Measurements from ENCODE around the gene ITSN2. TPM values are rescaled to one million over a fixed set of nuclear protein-coding genes. Genes with fewer than 3 reads are reported as not detected.

The ITSN2 gene
- total RNA-seq, 1 experiment from 2014 or later, result 19.8 TPM

GRCh38 chr2:24269265-24269664 lies 91.1 kb downstream of the ITSN2 start (continued):
- TF ChIP-seq NR2C2 (CRISPR knock-in tag; IDR thresholded peaks at IDR 0.05), result no peak
- no peak for TF ChIP-seq FOXP1 (CRISPR knock-in tag; IDR thresholded peaks at IDR 0.05; ENCODE audit: borderline replicate concordance)
- TF ChIP-seq GABPB1 (CRISPR knock-in tag; IDR thresholded peaks at IDR 0.05), result no peak
- no peak for TF ChIP-seq JAZF1 (CRISPR knock-in tag; IDR thresholded peaks at IDR 0.05)

- DNase-seq (ENCODE audit: low spot score) (no peak), ATAC-seq (no peak)
- Mint-ChIP-seq H3K27me3 (ENCODE audit: low read depth) (no peaks in the 10 kb centered on the region), H3K4me1 (peaks cover 2% of the 10 kb centered on the region; the same call in 1 of the 2 replicates), H3K27ac (no peak overlapping the region), H3K9me3 (no peaks in the 10 kb centered on the region), H3K36me3 (no peaks in the 10 kb centered on the region), H3K4me3 (no peak overlapping the region)
- ChIA-PET CTCF (no interaction called here), POLR2A (no interaction called here)
- no peak for TF ChIP-seq PRRX2 (CRISPR knock-in tag; IDR thresholded peaks at IDR 0.05)
- no peak for TF ChIP-seq KAT7 (CRISPR knock-in tag; IDR thresholded peaks at IDR 0.05; ENCODE audit: borderline replicate concordance)
- TF ChIP-seq ATF3 (CRISPR knock-in tag; conservative IDR thresholded peaks at IDR 0.05), result no peak
- no peak for TF ChIP-seq GTF2I (CRISPR knock-in tag; conservative IDR thresholded peaks at IDR 0.05)
- no peak for TF ChIP-seq ZMAT4 (CRISPR knock-in tag; IDR thresholded peaks at IDR 0.05)
- TF ChIP-seq ATF6 (CRISPR knock-in tag; IDR thresholded peaks at IDR 0.05), result no peak
Observed at GRCh38 chr2:24265212-24265611, 95.1 kb downstream of the ITSN2 start.

- Mint-ChIP-seq H3K36me3 (no peaks in the 10 kb centered on the region; the same call in 1 of the 2 replicates), H3K4me3 (no peak overlapping the region), H3K27ac (no peak overlapping the region; the same call in 1 of the 2 replicates), H3K9me3 (no peaks in the 10 kb centered on the region), H3K4me1 (peaks cover 2% of the 10 kb centered on the region; the same call in 1 of the 2 replicates), H3K27me3 (ENCODE audit: low read depth) (no peaks in the 10 kb centered on the region)
- CTCF ChIA-PET, result no interaction called here
- ATAC-seq (no peak), DNase-seq (ENCODE audit: low spot score) (no peak)
- TF ChIP-seq MLX (CRISPR knock-in tag; IDR thresholded peaks at IDR 0.05) (no peak), NR2C2 (CRISPR knock-in tag; IDR thresholded peaks at IDR 0.05) (no peak), ZMAT4 (CRISPR knock-in tag; IDR thresholded peaks at IDR 0.05) (no peak), SMAD3 (CRISPR knock-in tag; IDR thresholded peaks at IDR 0.05; ENCODE audit: borderline replicate concordance) (no peak), ZNF281 (CRISPR knock-in tag; IDR thresholded peaks at IDR 0.05) (no peak), AFF4 (CRISPR knock-in tag; IDR thresholded peaks at IDR 0.05; ENCODE audit: borderline replicate concordance) (no peak), FOXJ3 (CRISPR knock-in tag; IDR thresholded peaks at IDR 0.05; ENCODE audit: borderline replicate concordance) (no peak)
- POLR2A ChIA-PET, result no interaction called here
Observed at GRCh38 chr2:24262421-24262970, 97.8 kb downstream of the ITSN2 start.

All from WTC11 (cell line).